Omental fat pad (tissue), 4 donors: ENCODE results near the gene SCRN3. TPM values are rescaled to one million over a fixed set of nuclear protein-coding genes. Genes with fewer than 3 reads are reported as not detected.
"Not testable (repeated sequence)": the region's sequence is repeated elsewhere in the genome, so short reads cannot be mapped to it uniquely, and the experiment has no call there.

ENCODE experiments used
- ATAC-seq: fragments of 150-250 bp; one replicate; pipeline ENCODE4 v1.9.1; 2016; ENCODE audit warnings: mild to moderate bottlenecking, moderate library complexity; ENCODE audit not compliant: low FRiP score
- DNase-seq: peaks from one replicate; pipeline ENCODE4 v3.0.0-alpha.2; 2019; ENCODE audit warnings: low spot score
- CTCF ChIP-seq, 3 donors: fragments of 450-650 bp; IDR thresholded peaks; one replicate each; pipeline ENCODE4 v1.5.1; 2016 to 2017; ENCODE audit warnings: antibody characterized with exemption in 3 of 3, mild to moderate bottlenecking in 3 of 3, moderate library complexity in 2 of 3
- total RNA-seq, 4 donors: library from RNA; depleted of rRNA; stranded (reverse); fragments of >200 nt; gene quantifications; one replicate each; pipeline ENCODE4 v1.1.0, GENCODE V29; 2016

Gene SCRN3
- 10 to 100 TPM in 3 of 4 donors, 1 to 10 TPM in 1; 9.5 to 24.7 (median 18.0) TPM for total RNA-seq

GRCh38 chr2:174395284-174395968 lies at the start of gene SCRN3:
Gene SCRN3 (plus strand): TSS chr2:174395730. CDS start chr2:174398284, 2,554 bp downstream.
- no peak for TF ChIP-seq CTCF (IDR thresholded peaks at IDR 0.05)
- peak; percentile 93 for ATAC-seq
- peak; percentile 42 for DNase-seq

GRCh38 chr2:174350018-174350417 lies 45.5 kb upstream of the SCRN3 start:
- DNase-seq = no peak
- no peak for TF ChIP-seq CTCF (IDR thresholded peaks at IDR 0.05)
- no peak for ATAC-seq

GRCh38 chr2:174350593-174351181 lies 44.8 kb upstream of the SCRN3 start:
- ATAC-seq = peak; percentile 51
- no peak for DNase-seq
- TF ChIP-seq CTCF (IDR thresholded peaks at IDR 0.05) = no peak

GRCh38 chr2:174353004-174353403 lies 42.5 kb upstream of the SCRN3 start:
- TF ChIP-seq CTCF (IDR thresholded peaks at IDR 0.05) = no peak
- DNase-seq = no peak
- no peak for ATAC-seq

- ATAC-seq = no peak
- no peak for DNase-seq
Measured at GRCh38 chr2:174356347-174356746, 39.2 kb upstream of the SCRN3 start.

GRCh38 chr2:174359663-174360062 lies 35.9 kb upstream of the SCRN3 start:
- DNase-seq, ATAC-seq: not testable (repeated sequence)

More at GRCh38 chr2:174356347-174356746, 39.2 kb upstream of the SCRN3 start:
- TF ChIP-seq CTCF (IDR thresholded peaks at IDR 0.05) = no peak

GRCh38 chr2:174362949-174363348 lies 32.6 kb upstream of the SCRN3 start:
- no peak for DNase-seq
- ATAC-seq = no peak
- no peak for TF ChIP-seq CTCF (IDR thresholded peaks at IDR 0.05)

GRCh38 chr2:174363492-174364225 lies 31.9 kb upstream of the SCRN3 start:
- DNase-seq, ATAC-seq: not testable (repeated sequence)
